Kidney epithelial cell (primary cell): ENCODE data around the gene BCAS4. TPM values are rescaled to one million over a fixed set of nuclear protein-coding genes. Genes with fewer than 3 reads are reported as not detected.
A peak's percentile ranks its signal among the peaks of the same experiment; 100 is the strongest.

Experiments
- DNase-seq: peaks from one replicate; pipeline ENCODE4 v3.0.0-alpha.2; 2010; ENCODE audit warnings: low read depth
- H3K27me3 ChIP-seq: 2 replicates; pipeline ENCODE4 v1.6.0; 2011; ENCODE audit warnings: low read length; ENCODE audit not compliant: control insufficient read depth, insufficient read depth
- H3K36me3 ChIP-seq: 2 replicates; pipeline ENCODE4 v1.5.1; 2011; ENCODE audit warnings: low read length; ENCODE audit not compliant: control insufficient read depth, insufficient read depth
- H3K4me3 ChIP-seq: 2 replicates; pipeline ENCODE4 v1.5.1; 2011; ENCODE audit warnings: low read depth, mild to moderate bottlenecking, control low read depth, low read length
- total RNA-seq: library from RNA; depleted of rRNA; stranded (reverse); fragments of >200 nt; gene quantifications from 2 replicates; pipeline ENCODE4 v1.2.3, GENCODE V29; 2015
- TF ChIP-seq, protein P1 (sequence below): IDR thresholded peaks from 2 replicates; pipeline ENCODE4 v1.5.1; 2011; ENCODE audit warnings: mild to moderate bottlenecking, moderate library complexity, low read length, control low read depth, inconsistent platforms; ENCODE audit not compliant: insufficient read depth, poor library complexity, severe bottlenecking

Gene BCAS4
- total RNA-seq, 1 donor from 2014 or later: 28.0 TPM

DNA sequence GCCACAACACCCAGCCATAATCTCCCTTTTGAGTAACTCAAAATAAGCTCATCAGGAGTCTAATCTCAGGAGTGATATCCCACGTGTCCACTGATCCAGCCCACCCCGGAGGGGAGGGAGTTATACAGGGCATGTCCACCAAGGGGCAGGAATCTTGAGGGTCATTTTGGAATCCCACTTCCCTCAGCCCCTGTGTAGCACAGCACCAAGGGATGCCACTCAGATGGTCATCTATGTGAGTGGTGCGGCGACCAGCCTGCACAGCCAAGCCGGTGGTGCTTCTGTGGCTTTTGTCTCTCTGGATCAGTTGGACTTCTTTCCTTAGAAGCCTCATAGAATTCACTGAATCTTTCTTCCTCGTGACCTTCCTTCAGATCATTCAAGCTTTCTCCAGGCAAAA is 11.0 kb upstream of the BCAS4 start:
- H3K27me3 ChIP-seq: no peaks in the 10 kb centered on the region
- TF ChIP-seq, protein P1, sequence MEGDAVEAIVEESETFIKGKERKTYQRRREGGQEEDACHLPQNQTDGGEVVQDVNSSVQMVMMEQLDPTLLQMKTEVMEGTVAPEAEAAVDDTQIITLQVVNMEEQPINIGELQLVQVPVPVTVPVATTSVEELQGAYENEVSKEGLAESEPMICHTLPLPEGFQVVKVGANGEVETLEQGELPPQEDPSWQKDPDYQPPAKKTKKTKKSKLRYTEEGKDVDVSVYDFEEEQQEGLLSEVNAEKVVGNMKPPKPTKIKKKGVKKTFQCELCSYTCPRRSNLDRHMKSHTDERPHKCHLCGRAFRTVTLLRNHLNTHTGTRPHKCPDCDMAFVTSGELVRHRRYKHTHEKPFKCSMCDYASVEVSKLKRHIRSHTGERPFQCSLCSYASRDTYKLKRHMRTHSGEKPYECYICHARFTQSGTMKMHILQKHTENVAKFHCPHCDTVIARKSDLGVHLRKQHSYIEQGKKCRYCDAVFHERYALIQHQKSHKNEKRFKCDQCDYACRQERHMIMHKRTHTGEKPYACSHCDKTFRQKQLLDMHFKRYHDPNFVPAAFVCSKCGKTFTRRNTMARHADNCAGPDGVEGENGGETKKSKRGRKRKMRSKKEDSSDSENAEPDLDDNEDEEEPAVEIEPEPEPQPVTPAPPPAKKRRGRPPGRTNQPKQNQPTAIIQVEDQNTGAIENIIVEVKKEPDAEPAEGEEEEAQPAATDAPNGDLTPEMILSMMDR: no peak
- no peaks in the 10 kb centered on the region for H3K36me3 ChIP-seq
- no peak overlapping the region for H3K4me3 ChIP-seq
- DNase-seq: no peak

DNA sequence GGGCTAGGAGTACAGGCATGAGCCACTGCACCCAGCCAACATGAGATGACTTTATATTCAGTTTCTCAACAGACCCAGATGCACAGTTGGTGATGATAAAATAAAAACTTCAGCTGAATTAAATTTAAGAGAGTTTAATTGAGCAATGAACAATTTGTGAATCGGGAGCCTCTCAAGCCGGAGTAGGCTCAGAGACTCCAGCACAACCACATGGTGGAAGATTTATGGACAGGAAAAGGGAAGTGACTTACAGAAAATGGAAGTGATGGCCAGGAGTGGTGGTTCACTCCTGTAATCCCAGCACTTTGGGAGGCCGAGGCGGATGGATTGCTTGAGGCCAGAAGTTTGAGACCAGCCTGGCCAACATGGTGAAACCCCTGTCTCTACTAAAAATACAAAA is 10.4 kb upstream of the BCAS4 start:
- no peaks in the 10 kb centered on the region for H3K27me3 ChIP-seq
- H3K36me3 ChIP-seq: no peaks in the 10 kb centered on the region
- no peak overlapping the region for H3K4me3 ChIP-seq
- TF ChIP-seq, protein P1: no peak
- DNase-seq: no peak

DNA sequence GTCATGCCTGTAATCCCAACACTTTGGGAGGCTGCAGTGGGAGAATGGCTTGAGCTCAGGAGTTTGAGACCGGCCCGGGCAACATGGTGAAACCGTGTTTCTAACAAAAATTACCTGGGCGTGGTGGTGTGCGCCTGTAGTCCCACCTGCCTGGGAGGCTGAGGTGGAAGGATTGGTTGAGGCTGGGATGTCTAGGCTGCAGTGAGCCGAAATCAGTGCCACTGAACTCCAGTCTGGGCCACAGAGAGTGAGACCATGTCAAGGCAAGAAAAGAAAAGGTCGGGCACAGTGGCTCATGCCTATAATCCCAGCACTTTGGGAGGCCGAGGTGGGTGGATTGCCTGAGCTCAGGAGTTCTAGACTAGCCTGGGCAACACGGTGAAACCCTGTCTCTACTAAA is 8.2 kb upstream of the BCAS4 start:
- Histone ChIP-seq H3K36me3 (no peaks in the 10 kb centered on the region), H3K4me3 (no peak overlapping the region), H3K27me3 (no peaks in the 10 kb centered on the region)
- DNase-seq: no peak
- TF ChIP-seq, protein P1: no peak

DNA sequence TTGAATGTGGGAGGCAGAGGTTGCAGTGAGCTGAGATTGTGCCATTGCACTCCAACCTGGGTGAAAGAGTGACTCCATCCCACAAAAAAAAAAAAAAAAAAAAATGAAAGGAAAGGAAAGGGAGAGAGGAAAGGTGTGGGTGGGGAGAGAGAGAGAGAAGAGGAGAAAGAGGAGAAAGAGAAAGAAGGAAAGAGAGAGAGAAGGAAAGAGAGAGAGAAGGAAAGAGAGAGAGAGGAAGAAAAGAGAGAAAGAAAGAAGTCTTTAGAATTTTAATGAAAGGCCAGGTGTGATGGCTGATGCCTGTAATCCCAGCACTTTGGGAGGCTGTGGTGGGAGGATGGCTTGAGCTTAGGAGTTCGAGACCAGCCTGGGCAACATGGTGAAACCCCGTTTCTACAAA is 7.7 kb upstream of the BCAS4 start:
- no peaks in the 10 kb centered on the region for H3K36me3 ChIP-seq
- TF ChIP-seq, protein P1: no peak
- H3K27me3 ChIP-seq: no peaks in the 10 kb centered on the region
- no peak for DNase-seq
- H3K4me3 ChIP-seq: no peak overlapping the region

DNA sequence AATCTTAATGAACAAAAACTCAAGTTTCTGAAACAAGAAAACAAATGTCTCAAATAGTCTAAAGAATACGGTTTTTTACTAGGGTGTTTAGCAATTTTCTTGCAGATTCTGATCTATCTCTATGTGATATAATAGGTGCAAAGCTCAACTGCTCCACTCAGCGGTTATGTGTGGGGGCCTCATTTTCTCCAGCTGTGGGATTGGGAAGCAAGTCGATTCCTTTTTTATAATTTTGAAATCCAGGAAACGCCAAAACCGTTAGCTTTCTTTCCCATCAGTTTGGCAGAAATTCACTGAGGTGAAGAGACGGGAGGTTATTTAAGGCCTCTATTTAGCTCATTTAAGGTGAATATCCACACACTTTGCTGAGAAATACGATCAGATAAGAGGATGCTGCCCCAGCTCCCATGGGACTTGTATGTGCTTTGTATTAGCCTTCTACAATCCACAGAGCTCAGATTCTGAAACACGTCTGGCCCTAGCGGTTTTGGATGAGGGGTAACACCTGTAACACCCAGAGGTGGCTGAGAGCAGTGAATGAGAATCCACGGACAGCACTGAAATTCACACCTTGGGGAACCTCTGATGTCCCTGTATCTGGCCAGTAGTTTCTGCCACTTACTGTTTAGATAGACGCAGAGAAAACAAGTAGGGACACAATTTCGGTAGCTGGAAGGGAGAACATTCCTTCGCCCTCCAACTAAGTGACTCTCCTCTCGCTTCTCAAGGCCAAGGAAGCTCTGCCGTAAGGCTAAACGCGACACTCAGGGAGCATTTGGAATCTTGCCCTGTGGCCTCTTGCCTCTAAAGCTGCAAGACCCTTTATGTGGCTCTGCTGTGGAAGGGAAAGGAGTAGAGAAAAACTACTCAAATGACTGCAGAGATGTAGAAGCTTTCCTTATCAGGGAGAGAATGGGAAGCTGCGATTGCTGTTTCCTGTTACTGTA is 6.5 kb upstream of the BCAS4 start:
- DNase-seq: no peak
- TF ChIP-seq, protein P1: peak; percentile 70
- H3K4me3 ChIP-seq: no peak overlapping the region
- H3K27me3 ChIP-seq: no peaks in the 10 kb centered on the region
- no peaks in the 10 kb centered on the region for H3K36me3 ChIP-seq
